Liver (tissue), 3 donors: ENCODE data around the gene USP31.

Source experiments
- ATF3 ChIP-seq: IDR thresholded peaks from 2 replicates; pipeline ENCODE4 v1.6.1; 2016; ENCODE audit warnings: antibody characterized with exemption
- CTCF ChIP-seq: fragments of 150-350 bp; IDR thresholded peaks from 2 replicates; pipeline ENCODE4 v1.5.1; 2017; ENCODE audit warnings: improper control_type of control experiment, low read depth, low read length; ENCODE audit not compliant: missing input control
- EGR1 ChIP-seq, 2 donors: IDR thresholded peaks; 2 replicates each; pipeline ENCODE4 v1.6.1; 2016 to 2018; ENCODE audit warnings: antibody characterized with exemption in 2 of 2, low read depth in 2 of 2
- FOXA1 ChIP-seq: IDR thresholded peaks from 2 replicates; pipeline ENCODE4 v1.6.1; 2016; ENCODE audit warnings: antibody characterized with exemption
- GABPA ChIP-seq, 2 donors: IDR thresholded peaks in 1 of 2; conservative IDR thresholded peaks in 1 of 2; 2 replicates each; pipeline ENCODE4 v1.6.1; 2016; ENCODE audit warnings: antibody characterized with exemption in 2 of 2, mild to moderate bottlenecking in 1 of 2, moderate library complexity in 1 of 2
- JUND ChIP-seq, 2 donors: IDR thresholded peaks; 2 replicates each; pipeline ENCODE4 v1.6.1; 2016; ENCODE audit warnings: antibody characterized with exemption in 2 of 2
- MAX ChIP-seq: IDR thresholded peaks from 2 replicates; pipeline ENCODE4 v1.6.1; 2016; ENCODE audit warnings: antibody characterized with exemption
- RAD21 ChIP-seq, 2 donors: IDR thresholded peaks; 2 replicates each; pipeline ENCODE4 v1.6.1; 2016; ENCODE audit warnings: antibody characterized with exemption in 2 of 2, mild to moderate bottlenecking in 2 of 2
- RXRA ChIP-seq, 2 donors: IDR thresholded peaks; 2 replicates each; pipeline ENCODE4 v1.6.1; 2017 to 2018; ENCODE audit warnings: antibody characterized with exemption in 2 of 2, mild to moderate bottlenecking in 1 of 2
- SP1 ChIP-seq: IDR thresholded peaks from 2 replicates; pipeline ENCODE4 v1.6.1; 2018; ENCODE audit warnings: antibody characterized with exemption, mild to moderate bottlenecking
- TAF1 ChIP-seq: conservative IDR thresholded peaks from 2 replicates; pipeline ENCODE4 v1.6.1; 2016; ENCODE audit warnings: antibody characterized with exemption, mild to moderate bottlenecking
- YY1 ChIP-seq: IDR thresholded peaks from 2 replicates; pipeline ENCODE4 v1.6.1; 2016; ENCODE audit warnings: antibody characterized with exemption, mild to moderate bottlenecking
- TF ChIP-seq, protein P1 (sequence below): IDR thresholded peaks from 2 replicates; pipeline ENCODE4 v1.6.1; 2016; ENCODE audit warnings: antibody characterized with exemption, mild to moderate bottlenecking
- donor health status: healthy.
- donor health status: healthy.

- TF ChIP-seq CTCF (no peak), ATF3 (no peak), EGR1 (IDR thresholded peaks at IDR 0.05; ENCODE audit: low read depth in 2 of 2) (no peak), RAD21 (IDR thresholded peaks at IDR 0.05) (no peak), RXRA (IDR thresholded peaks at IDR 0.05) (no peak), MAX (no peak), SP1 (no peak), GABPA (IDR thresholded peaks at IDR 0.05 in 1 of 2, conservative IDR thresholded peaks at IDR 0.05 in 1 of 2) (no peak), JUND (IDR thresholded peaks at IDR 0.05) (no peak), YY1 (no peak), TAF1 (no peak), FOXA1 (no peak)
- TF ChIP-seq, protein P1, sequence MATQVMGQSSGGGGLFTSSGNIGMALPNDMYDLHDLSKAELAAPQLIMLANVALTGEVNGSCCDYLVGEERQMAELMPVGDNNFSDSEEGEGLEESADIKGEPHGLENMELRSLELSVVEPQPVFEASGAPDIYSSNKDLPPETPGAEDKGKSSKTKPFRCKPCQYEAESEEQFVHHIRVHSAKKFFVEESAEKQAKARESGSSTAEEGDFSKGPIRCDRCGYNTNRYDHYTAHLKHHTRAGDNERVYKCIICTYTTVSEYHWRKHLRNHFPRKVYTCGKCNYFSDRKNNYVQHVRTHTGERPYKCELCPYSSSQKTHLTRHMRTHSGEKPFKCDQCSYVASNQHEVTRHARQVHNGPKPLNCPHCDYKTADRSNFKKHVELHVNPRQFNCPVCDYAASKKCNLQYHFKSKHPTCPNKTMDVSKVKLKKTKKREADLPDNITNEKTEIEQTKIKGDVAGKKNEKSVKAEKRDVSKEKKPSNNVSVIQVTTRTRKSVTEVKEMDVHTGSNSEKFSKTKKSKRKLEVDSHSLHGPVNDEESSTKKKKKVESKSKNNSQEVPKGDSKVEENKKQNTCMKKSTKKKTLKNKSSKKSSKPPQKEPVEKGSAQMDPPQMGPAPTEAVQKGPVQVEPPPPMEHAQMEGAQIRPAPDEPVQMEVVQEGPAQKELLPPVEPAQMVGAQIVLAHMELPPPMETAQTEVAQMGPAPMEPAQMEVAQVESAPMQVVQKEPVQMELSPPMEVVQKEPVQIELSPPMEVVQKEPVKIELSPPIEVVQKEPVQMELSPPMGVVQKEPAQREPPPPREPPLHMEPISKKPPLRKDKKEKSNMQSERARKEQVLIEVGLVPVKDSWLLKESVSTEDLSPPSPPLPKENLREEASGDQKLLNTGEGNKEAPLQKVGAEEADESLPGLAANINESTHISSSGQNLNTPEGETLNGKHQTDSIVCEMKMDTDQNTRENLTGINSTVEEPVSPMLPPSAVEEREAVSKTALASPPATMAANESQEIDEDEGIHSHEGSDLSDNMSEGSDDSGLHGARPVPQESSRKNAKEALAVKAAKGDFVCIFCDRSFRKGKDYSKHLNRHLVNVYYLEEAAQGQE: no peak
Observed at GRCh38 chr16:23124315-23124714, 24.9 kb downstream of the USP31 start.
